NOMO-1 treated with dmso at 0.1 percent for 144 hours (cell line): ENCODE results near the gene MAP3K7CL.

Source experiments
- DNase-seq: peaks from one replicate; lab custom pipeline; 2025; ENCODE audit not compliant: unreplicated experiment; lab: John Stamatoyannopoulos, UW

Gene MAP3K7CL

GRCh38 chr21:29130270-29130969, at the start of gene MAP3K7CL:
TSS of gene MAP3K7CL (plus strand) at chr21:29130644. CDS start at chr21:29133345, 2,701 bp downstream.
- no peak for DNase-seq

DNA sequence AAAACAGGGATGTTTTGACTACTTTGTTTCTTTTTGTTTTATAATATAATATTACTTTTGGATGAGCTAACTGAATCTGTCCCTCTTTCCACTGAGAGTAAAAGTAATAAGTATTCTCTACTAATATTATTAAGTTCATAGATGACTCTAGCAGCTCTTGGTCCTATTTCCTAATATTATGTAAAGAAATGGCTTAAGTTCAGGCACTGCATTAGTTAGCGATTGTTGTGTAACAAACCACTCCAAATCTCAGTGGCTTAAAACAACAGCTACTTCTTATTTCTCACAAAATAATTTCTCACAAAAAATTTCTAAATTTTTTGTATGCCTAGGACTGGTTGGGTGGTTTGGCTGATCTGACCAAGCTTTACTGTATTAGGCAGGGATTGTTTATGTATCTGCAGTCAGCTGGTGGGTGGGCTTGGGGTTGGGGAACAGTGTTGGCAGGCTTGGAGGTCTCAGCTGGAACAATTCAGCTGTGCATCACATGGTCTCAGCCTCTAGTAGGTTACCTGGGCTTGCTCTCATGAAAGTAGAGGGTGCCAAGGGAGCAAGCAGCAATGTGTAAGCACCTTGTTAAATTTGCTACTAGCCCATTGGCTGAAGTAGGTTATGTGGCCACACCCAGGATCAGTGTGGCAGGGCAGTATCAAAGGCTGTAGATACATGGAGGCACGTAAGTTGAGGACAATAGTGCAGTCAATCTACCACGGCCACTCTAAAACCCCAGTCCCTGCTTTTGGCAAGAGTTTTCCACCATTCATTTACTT, 48.2 kb upstream of the MAP3K7CL start:
- DNase-seq = no peak

DNA sequence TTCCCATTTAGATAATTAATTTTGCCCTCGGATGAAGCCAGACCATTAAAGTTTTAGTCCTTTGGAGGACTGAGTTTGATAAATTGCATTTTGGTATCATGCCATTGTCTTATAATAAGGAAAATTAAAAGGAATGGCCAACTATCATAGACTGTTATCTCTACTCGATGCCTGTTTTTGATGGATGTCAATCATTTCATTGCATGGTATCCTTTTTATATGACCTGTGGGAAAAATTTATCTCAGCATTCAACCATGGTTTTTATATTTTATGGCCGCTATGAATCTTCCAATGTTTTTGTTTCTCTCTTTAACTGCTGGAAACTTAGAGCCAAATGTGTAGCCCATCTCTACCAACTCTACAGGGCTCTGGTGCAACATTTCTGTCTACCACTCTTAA, 47.1 kb upstream of the MAP3K7CL start:
- no peak for DNase-seq

- no peak for DNase-seq
Observed at GRCh38 chr21:29084372-29084771, 46.1 kb upstream of the MAP3K7CL start.

- no peak for DNase-seq
Observed at GRCh38 chr21:29085106-29085752, 45.2 kb upstream of the MAP3K7CL start.

DNA sequence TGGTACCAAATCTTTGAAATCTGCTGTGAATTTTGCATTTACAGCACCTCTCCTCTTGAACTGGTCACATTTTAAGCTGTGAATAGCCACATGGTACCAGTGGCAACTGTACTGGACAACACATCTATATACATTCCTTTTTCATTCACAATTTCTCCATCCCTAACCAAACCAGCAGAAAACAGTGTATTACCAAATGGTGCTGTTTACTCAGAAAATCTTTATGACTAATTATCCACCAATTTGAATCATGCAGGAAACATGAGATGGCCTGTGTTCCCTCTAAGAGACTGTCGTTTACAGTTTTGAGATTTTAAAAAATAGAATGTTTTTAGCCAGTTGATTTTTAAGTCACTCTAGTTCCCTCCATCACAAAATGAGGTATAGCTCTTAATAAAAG, 39.4 kb upstream of the MAP3K7CL start:
- no peak for DNase-seq

DNA sequence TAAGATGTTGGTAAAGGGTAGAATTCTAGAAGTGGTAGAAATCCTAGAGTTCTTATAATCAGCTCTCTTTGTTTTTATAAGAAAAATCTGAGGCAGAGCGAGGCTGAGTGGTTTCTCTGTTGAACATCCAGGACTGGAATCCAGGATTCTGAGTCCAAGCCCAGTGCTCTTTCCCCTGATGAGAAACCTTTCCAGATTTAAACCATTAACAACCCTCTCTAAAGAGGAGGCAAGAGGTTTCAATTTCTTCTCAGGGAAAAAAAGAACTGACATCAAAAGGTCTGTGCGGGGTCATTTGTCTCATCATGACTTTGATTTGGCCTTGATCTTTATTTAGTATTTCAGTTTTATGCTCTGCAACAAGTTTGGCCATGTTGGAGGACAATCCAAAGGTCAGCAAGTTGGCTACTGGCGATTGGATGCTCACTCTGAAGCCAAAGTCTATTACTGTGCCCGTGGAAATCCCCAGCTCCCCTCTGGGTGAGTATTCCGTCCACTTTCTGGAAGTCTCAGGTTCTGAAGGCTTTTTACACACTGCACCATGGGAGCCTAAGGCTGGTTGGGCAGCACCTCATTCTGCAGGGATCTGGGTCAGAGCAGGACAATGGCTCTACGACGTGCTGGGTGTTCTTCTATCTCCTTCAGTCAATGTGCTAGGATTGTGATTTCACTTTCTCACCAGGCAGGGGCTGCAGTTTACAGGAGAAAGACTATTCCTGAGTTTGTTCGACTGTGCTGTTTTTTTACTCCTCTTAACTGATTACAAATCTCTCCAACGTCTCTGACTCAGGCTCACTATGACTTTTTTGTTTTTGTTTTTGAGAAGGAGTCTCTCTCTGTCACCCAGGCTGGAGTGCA, 38.1 kb upstream of the MAP3K7CL start:
- DNase-seq = no peak

- DNase-seq = no peak
Observed at GRCh38 chr21:29096218-29097015, 34.0 kb upstream of the MAP3K7CL start.

DNA sequence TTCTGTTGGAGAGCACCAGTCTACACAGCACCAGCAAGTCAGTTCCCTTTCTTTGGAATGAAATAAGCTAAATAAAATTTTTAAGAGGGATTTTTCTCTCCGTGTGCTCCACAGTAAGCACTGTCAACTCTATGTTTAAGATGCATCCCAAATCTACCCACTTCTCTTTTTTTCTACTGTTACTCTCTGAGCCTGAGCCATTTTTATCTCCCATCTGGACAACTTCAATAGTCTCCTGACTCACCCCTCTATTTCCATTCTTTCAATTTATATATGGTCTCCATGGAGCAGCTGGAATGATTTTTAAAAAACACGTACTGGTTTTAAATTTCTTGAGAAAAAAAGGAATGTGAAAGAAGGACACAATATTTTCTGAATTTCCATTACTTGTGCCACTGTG, 32.3 kb upstream of the MAP3K7CL start:
- no peak for DNase-seq

GRCh38 chr21:29102791-29103257, 27.6 kb upstream of the MAP3K7CL start:
- no peak for DNase-seq

GRCh38 chr21:29104239-29104708, 26.2 kb upstream of the MAP3K7CL start:
- DNase-seq = no peak

GRCh38 chr21:29105218-29105617, 25.2 kb upstream of the MAP3K7CL start:
- no peak for DNase-seq

GRCh38 chr21:29114765-29115500, 15.5 kb upstream of the MAP3K7CL start:
- DNase-seq = no peak

DNA sequence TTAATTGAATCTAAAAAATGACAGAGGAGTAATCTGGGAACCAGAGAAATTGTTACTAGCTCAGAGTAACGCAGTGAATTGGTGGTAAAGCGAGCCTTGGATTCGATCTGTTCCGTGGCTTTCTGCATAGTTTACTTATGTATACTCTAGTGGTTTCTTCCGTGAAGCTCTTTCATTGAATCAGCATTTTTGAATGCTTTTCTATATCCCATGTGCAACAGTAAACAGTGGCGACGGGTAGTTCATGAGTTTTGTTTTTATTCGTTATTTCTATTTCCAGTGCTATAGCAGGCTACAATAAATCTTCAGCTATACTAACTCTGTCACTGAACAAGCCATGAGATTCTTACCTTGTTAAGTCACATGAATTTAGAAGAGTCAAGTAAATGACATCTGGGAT, 14.5 kb upstream of the MAP3K7CL start:
- DNase-seq = no peak

GRCh38 chr21:29117372-29117955, 13.0 kb upstream of the MAP3K7CL start:
- no peak for DNase-seq

GRCh38 chr21:29121759-29122158, 8.7 kb upstream of the MAP3K7CL start:
- no peak for DNase-seq

DNA sequence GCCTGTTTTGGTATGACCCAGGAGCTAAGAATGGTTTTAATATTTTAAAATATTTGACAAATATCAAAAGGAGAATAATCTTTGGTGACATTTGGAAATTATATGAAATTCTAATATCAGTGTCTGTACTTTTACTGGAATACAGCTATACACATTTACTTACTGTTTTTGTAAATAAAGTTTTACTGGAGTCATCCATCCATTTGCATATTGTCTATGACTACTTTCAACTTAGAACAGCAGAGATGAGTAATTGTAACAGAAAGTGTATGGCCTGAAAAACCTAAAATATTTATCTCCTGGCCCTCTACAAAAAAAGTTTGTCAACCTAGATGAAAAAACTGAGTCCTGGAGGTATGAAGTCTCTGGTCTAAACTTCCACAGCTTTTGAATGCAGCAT, 5.8 kb upstream of the MAP3K7CL start:
- DNase-seq = no peak

- DNase-seq = no peak
Observed at GRCh38 chr21:29125191-29125590, 5.3 kb upstream of the MAP3K7CL start.

GRCh38 chr21:29125979-29126378, 4.5 kb upstream of the MAP3K7CL start:
- no peak for DNase-seq
